Ovary (tissue), 3 donors: ENCODE results near the gene NT5DC3.

ENCODE experiments used
- CTCF ChIP-seq, 3 donors: fragments of 450-650 bp in 2 of 3; fragments of 200-600 bp in 1 of 3; IDR thresholded peaks; one replicate each; pipeline versions ENCODE4 v1.5.1 to v1.8.0; 2016 to 2022; ENCODE audit warnings: antibody characterized with exemption in 3 of 3, mild to moderate bottlenecking in 1 of 3
- EP300 ChIP-seq: sonication (generic); formaldehyde crosslinking; IDR thresholded peaks from one replicate; pipeline ENCODE4 v1.6.1; 2017; ENCODE audit warnings: antibody characterized with exemption
- donor health status: DM: no; HTN: no; CAD: no.

- TF ChIP-seq CTCF (IDR thresholded peaks at IDR 0.05) (no peak), EP300 (no peak)
Observed at GRCh38 chr12:103879048-103879692, 38.1 kb upstream of the NT5DC3 start.
